H9 (cell line): ENCODE measurements around the gene LMX1A. TPM values are rescaled to one million over a fixed set of nuclear protein-coding genes. Genes with fewer than 3 reads are reported as not detected.

Source experiments
- DNase-seq: peaks from one replicate; pipeline ENCODE4 v3.0.0-alpha.2; 2017
- H2AFZ ChIP-seq: one replicate; pipeline ENCODE4 v1.6.1; 2013; ENCODE audit warnings: mild to moderate bottlenecking, low read length, control low read depth, moderate library complexity
- H2AK5ac ChIP-seq: 2 replicates; pipeline ENCODE4 v1.6.1; 2013; ENCODE audit warnings: low read length, control low read depth, mixed read lengths; ENCODE audit not compliant: insufficient read length
- H2BK120ac ChIP-seq: one replicate; pipeline ENCODE4 v1.6.1; 2013; ENCODE audit warnings: low read depth, mild to moderate bottlenecking, low read length, control low read depth, inconsistent platforms; ENCODE audit not compliant: poor library complexity, severe bottlenecking
- H2BK12ac ChIP-seq: 2 replicates; pipeline ENCODE4 v1.6.1; 2013; ENCODE audit warnings: low read length, control low read depth, mixed read lengths, low read depth; ENCODE audit not compliant: insufficient read length
- H2BK15ac ChIP-seq: 2 replicates; pipeline ENCODE4 v1.6.1; 2013; ENCODE audit warnings: low read depth, low read length, control low read depth
- H2BK20ac ChIP-seq: one replicate; pipeline ENCODE4 v1.6.1; 2013; ENCODE audit warnings: low read depth, mild to moderate bottlenecking, low read length, control low read depth, inconsistent platforms; ENCODE audit not compliant: poor library complexity, severe bottlenecking
- H2BK5ac ChIP-seq: 2 replicates; pipeline ENCODE4 v1.6.1; 2013; ENCODE audit warnings: low read length, control low read depth, mixed read lengths; ENCODE audit not compliant: insufficient read length
- H3K14ac ChIP-seq: 2 replicates; pipeline ENCODE4 v1.6.1; 2013; ENCODE audit warnings: low read length, control low read depth; ENCODE audit not compliant: insufficient read depth
- H3K18ac ChIP-seq: 2 replicates; pipeline ENCODE4 v1.6.1; 2013; ENCODE audit warnings: low read depth, mild to moderate bottlenecking, mixed read lengths, low read length, control low read depth; ENCODE audit not compliant: insufficient read length
- H3K23ac ChIP-seq: 2 replicates; pipeline ENCODE4 v1.6.1; 2013; ENCODE audit warnings: low read length, control low read depth, mixed read lengths, low read depth; ENCODE audit not compliant: insufficient read length
- H3K23me2 ChIP-seq: 2 replicates; pipeline ENCODE4 v1.6.1; 2013; ENCODE audit warnings: low read depth, mild to moderate bottlenecking, mixed read lengths, low read length, control low read depth; ENCODE audit not compliant: insufficient read length, poor library complexity, severe bottlenecking
- H3K27ac ChIP-seq: 2 replicates; pipeline ENCODE4 v1.5.1; 2013; ENCODE audit warnings: low read length, control low read depth, mixed read lengths, low read depth; ENCODE audit not compliant: insufficient read length
- H3K27me3 ChIP-seq: 2 replicates; pipeline ENCODE4 v1.6.1; 2013; ENCODE audit warnings: low read length, control low read depth, inconsistent platforms; ENCODE audit not compliant: insufficient read depth
- H3K4ac ChIP-seq: 2 replicates; pipeline ENCODE4 v1.6.1; 2013; ENCODE audit warnings: low read depth, mild to moderate bottlenecking, control low read depth, inconsistent platforms, low read length, moderate library complexity
- H3K4me1 ChIP-seq: 2 replicates; pipeline ENCODE4 v1.6.1; 2013; ENCODE audit warnings: low read length, control low read depth, inconsistent platforms; ENCODE audit not compliant: insufficient read depth
- H3K4me2 ChIP-seq: 2 replicates; pipeline ENCODE4 v1.6.1; 2013; ENCODE audit warnings: low read length, control low read depth, mixed read lengths; ENCODE audit not compliant: insufficient read length, insufficient read depth
- H3K56ac ChIP-seq: 2 replicates; pipeline ENCODE4 v1.6.1; 2013; ENCODE audit warnings: low read depth, mild to moderate bottlenecking, mixed read lengths, low read length, control low read depth; ENCODE audit not compliant: insufficient read length
- H3K79me1 ChIP-seq: 2 replicates; pipeline ENCODE4 v1.6.1; 2013; ENCODE audit warnings: low read depth, mild to moderate bottlenecking, moderate library complexity, low read length, control low read depth, inconsistent platforms; ENCODE audit not compliant: insufficient read depth, poor library complexity, severe bottlenecking
- H3K79me2 ChIP-seq: 2 replicates; pipeline ENCODE4 v1.6.1; 2013; ENCODE audit warnings: low read length, control low read depth, inconsistent platforms; ENCODE audit not compliant: insufficient read depth
- H3K9ac ChIP-seq: 2 replicates; pipeline ENCODE4 v1.6.1; 2013; ENCODE audit warnings: low read length, control low read depth, mixed read lengths; ENCODE audit not compliant: insufficient read length; ENCODE audit errors: extremely low read depth
- H3K9me3 ChIP-seq: one replicate; pipeline ENCODE4 v1.6.1; 2013; ENCODE audit warnings: low read depth, low read length, inconsistent platforms; ENCODE audit not compliant: control insufficient read depth
- H3T11ph ChIP-seq: one replicate; pipeline ENCODE4 v1.6.1; 2013; ENCODE audit warnings: mild to moderate bottlenecking, low read length, control low read depth, inconsistent platforms
- H4K20me1 ChIP-seq: one replicate; pipeline ENCODE4 v1.6.1; 2013; ENCODE audit not compliant: control insufficient read depth, insufficient read length, insufficient read depth
- H4K5ac ChIP-seq: 2 replicates; pipeline ENCODE4 v1.6.1; 2013; ENCODE audit warnings: low read depth, mild to moderate bottlenecking, mixed read lengths, low read length, control low read depth; ENCODE audit not compliant: insufficient read length
- H4K8ac ChIP-seq: replicated peaks from 2 replicates; pipeline ENCODE4 v1.6.1; 2013; ENCODE audit warnings: low read length, control low read depth, mixed read lengths, low read depth; ENCODE audit not compliant: insufficient read length
- H4K91ac ChIP-seq: 2 replicates; pipeline ENCODE4 v1.6.1; 2013; ENCODE audit warnings: low read depth, mild to moderate bottlenecking, moderate library complexity, mixed read lengths, low read length, control low read depth; ENCODE audit not compliant: insufficient read length
- H3K27ac Mint-ChIP-seq, 3 experiments: 2 replicates in 2 of 3; 3 replicates in 1 of 3; pipeline ENCODE4 v1.8.0; 2020 to 2021; ENCODE audit warnings: mixed read lengths in 3 of 3, mild to moderate bottlenecking in 1 of 3, moderate library complexity in 1 of 3
- H3K27me3 Mint-ChIP-seq: 2 replicates; pipeline ENCODE4 v1.8.0; 2021; ENCODE audit warnings: low read depth, mild to moderate bottlenecking, moderate library complexity, mixed read lengths
- H3K36me3 Mint-ChIP-seq, 3 experiments: 2 replicates in 2 of 3; 3 replicates in 1 of 3; pipeline ENCODE4 v1.8.0; 2020 to 2021; ENCODE audit warnings: low read depth in 3 of 3, mixed read lengths in 3 of 3; ENCODE audit not compliant: insufficient read depth in 1 of 3
- H3K4me1 Mint-ChIP-seq, 2 experiments: 2 replicates each; pipeline ENCODE4 v1.8.0; 2020; ENCODE audit warnings: mixed read lengths in 2 of 2
- H3K4me3 Mint-ChIP-seq, 2 experiments: 2 replicates in 1 of 2; 3 replicates in 1 of 2; pipeline ENCODE4 v1.8.0; 2020 to 2021; ENCODE audit warnings: mild to moderate bottlenecking in 2 of 2, mixed read lengths in 2 of 2, moderate library complexity in 1 of 2
- H3K9me3 Mint-ChIP-seq, 2 experiments: 2 replicates in 1 of 2; 3 replicates in 1 of 2; pipeline ENCODE4 v1.8.0; 2020; ENCODE audit warnings: mild to moderate bottlenecking in 2 of 2, mixed read lengths in 2 of 2, moderate library complexity in 1 of 2
- WGBS: extraction: QIAGEN DNeasy Blood & Tissue Kit; methylation state at CpG from one replicate; pipeline ENCODE4 v1.1.7; 2013; ENCODE audit warnings: missing lambda C conversion rate, low lambda C conversion rate, mixed read lengths; ENCODE audit not compliant: insufficient read length; ENCODE audit errors: extremely low coverage; 5-methylcytosine and 5-hydroxymethylcytosine counted together
- total RNA-seq: library from RNA; stranded (reverse); gene quantifications from 2 replicates; pipeline ENCODE4 v1.2.1, GENCODE V29; 2021
- TF ChIP-seq, protein P1 (sequence below): fragments of 200-600 bp; sonication (generic); conservative IDR thresholded peaks from 3 replicates; pipeline ENCODE4 v1.8.0; 2021; ENCODE audit warnings: antibody characterized with exemption, mild to moderate bottlenecking

Gene LMX1A
- total RNA-seq, 1 experiment from 2014 or later: not detected

- H3K79me2 ChIP-seq: no peaks in the 10 kb centered on the region
Measured at GRCh38 chr1:165313903-165314302, 42.6 kb downstream of the LMX1A start.

More at GRCh38 chr1:165313903-165314302, 42.6 kb downstream of the LMX1A start:
- Histone ChIP-seq H2BK15ac (no peak overlapping the region), H2BK5ac (no peak overlapping the region), H3K14ac (no peak overlapping the region), H3K56ac (no peak overlapping the region), H4K91ac (no peak overlapping the region), H3K27me3 (no peaks in the 10 kb centered on the region), H4K20me1 (no peaks in the 10 kb centered on the region), H2AK5ac (no peak overlapping the region), H4K8ac (no peak overlapping the region), H3K79me1 (no peaks in the 10 kb centered on the region), H3K27ac (no peak overlapping the region), H4K5ac (no peak overlapping the region), H3K4me1 (no peaks in the 10 kb centered on the region), H3K18ac (no peak overlapping the region), H2AFZ (no peak overlapping the region), H2BK120ac (no peak overlapping the region), H3T11ph (no peak overlapping the region), H3K23me2 (no peaks in the 10 kb centered on the region), H3K4ac (no peak overlapping the region), H2BK12ac (no peak overlapping the region), H3K9me3 (peaks cover 6% of the 10 kb centered on the region), H3K23ac (no peak overlapping the region), H3K9ac (no peak overlapping the region), H3K4me2 (no peak overlapping the region), H2BK20ac (no peak overlapping the region)
- no peak for DNase-seq
- no peak overlapping the region for H3K27ac Mint-ChIP-seq
- no CpG with 5 or more reads among the region's 4 CpGs for WGBS
- peaks cover 28% of the 10 kb centered on the region for H3K27me3 Mint-ChIP-seq
- no peak overlapping the region for H3K4me3 Mint-ChIP-seq
- peaks cover 0 to 13% of the 10 kb centered on the region in 2 experiments for H3K4me1 Mint-ChIP-seq
- peaks cover 7 to 8% of the 10 kb centered on the region in 2 experiments; a peak in 4 of 5 replicates for H3K9me3 Mint-ChIP-seq
- H3K36me3 Mint-ChIP-seq: peaks cover 0 to 8% (median 0%) of the 10 kb centered on the region in 3 experiments; a peak in 3 of 7 replicates
- TF ChIP-seq, protein P1, sequence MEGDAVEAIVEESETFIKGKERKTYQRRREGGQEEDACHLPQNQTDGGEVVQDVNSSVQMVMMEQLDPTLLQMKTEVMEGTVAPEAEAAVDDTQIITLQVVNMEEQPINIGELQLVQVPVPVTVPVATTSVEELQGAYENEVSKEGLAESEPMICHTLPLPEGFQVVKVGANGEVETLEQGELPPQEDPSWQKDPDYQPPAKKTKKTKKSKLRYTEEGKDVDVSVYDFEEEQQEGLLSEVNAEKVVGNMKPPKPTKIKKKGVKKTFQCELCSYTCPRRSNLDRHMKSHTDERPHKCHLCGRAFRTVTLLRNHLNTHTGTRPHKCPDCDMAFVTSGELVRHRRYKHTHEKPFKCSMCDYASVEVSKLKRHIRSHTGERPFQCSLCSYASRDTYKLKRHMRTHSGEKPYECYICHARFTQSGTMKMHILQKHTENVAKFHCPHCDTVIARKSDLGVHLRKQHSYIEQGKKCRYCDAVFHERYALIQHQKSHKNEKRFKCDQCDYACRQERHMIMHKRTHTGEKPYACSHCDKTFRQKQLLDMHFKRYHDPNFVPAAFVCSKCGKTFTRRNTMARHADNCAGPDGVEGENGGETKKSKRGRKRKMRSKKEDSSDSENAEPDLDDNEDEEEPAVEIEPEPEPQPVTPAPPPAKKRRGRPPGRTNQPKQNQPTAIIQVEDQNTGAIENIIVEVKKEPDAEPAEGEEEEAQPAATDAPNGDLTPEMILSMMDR: no peak
